Esophagus muscularis mucosa (tissue), 4 donors: Measurements from ENCODE around the gene KRT23. TPM values are rescaled to one million over a fixed set of nuclear protein-coding genes. Genes with fewer than 3 reads are reported as not detected.

Source experiments
- DNase-seq: peaks from one replicate; pipeline ENCODE4 v3.0.0-alpha.2; 2017; ENCODE audit errors: extremely low spot score
- H3K27ac ChIP-seq, 4 donors: fragments of 200-600 bp; sonication (generic); replicated peaks in 1 of 4; 1 replicate in 3 of 4; 2 replicates in 1 of 4; pipeline ENCODE4 v1.5.1; 2016 to 2019; ENCODE audit warnings: mild to moderate bottlenecking in 1 of 4
- H3K27me3 ChIP-seq, 4 donors: fragments of 200-600 bp; sonication (generic); one replicate each; pipeline versions ENCODE4 v1.5.1 to v1.6.0; 2016 to 2019
- H3K36me3 ChIP-seq, 4 donors: fragments of 200-600 bp; sonication (generic); one replicate each; pipeline ENCODE4 v1.5.1; 2016 to 2019
- H3K4me1 ChIP-seq, 4 donors: fragments of 200-600 bp; sonication (generic); one replicate each; pipeline ENCODE4 v1.5.1; 2016 to 2019
- H3K4me3 ChIP-seq, 4 donors: fragments of 200-600 bp; sonication (generic); 1 replicate in 2 of 4; 2 replicates in 2 of 4; pipeline ENCODE4 v1.5.1; 2016 to 2019; ENCODE audit warnings: mild to moderate bottlenecking in 4 of 4, moderate library complexity in 1 of 4
- H3K9me3 ChIP-seq, 4 donors: fragments of 200-600 bp; sonication (generic); 1 replicate in 3 of 4; 2 replicates in 1 of 4; pipeline ENCODE4 v1.5.1; 2016 to 2019
- CTCF ChIP-seq, 3 experiments: fragments of 200-600 bp in 2 of 3; fragments of 450-650 bp in 1 of 3; sonication (generic) in 2 of 3; IDR thresholded peaks; one replicate each; pipeline ENCODE4 v1.5.1; 2017 to 2019; ENCODE audit warnings: antibody characterized with exemption in 3 of 3, mild to moderate bottlenecking in 2 of 3, moderate library complexity in 1 of 3
- EP300 ChIP-seq: sonication (generic); formaldehyde crosslinking; IDR thresholded peaks from one replicate; pipeline ENCODE4 v1.6.1; 2017; ENCODE audit warnings: antibody characterized with exemption
- POLR2A ChIP-seq: fragments of 450-650 bp; IDR thresholded peaks from one replicate; pipeline ENCODE4 v1.6.1; 2017; ENCODE audit warnings: antibody characterized with exemption, moderate library complexity, mild to moderate bottlenecking, low read depth
- POLR2AphosphoS5 ChIP-seq, 2 donors: sonication (generic); formaldehyde crosslinking; IDR thresholded peaks; one replicate each; pipeline ENCODE4 v1.6.1; 2017; ENCODE audit warnings: antibody characterized with exemption in 2 of 2
- WGBS: methylation state at CpG from one replicate; pipeline ENCODE4 v1.1.5; 2018; 5-methylcytosine and 5-hydroxymethylcytosine counted together
- intact Hi-C: fragments of 100-400 bp; cut with DNase I; formaldehyde crosslinking; loops from one replicate; pipeline ENCODE4 v1.15.1; 2023
- total RNA-seq, 4 donors: library from RNA; depleted of rRNA; stranded (reverse); fragments of >200 nt; gene quantifications; one replicate each; pipeline versions ENCODE4 v1.1.0 to v1.2.1, GENCODE V29; 2016

The KRT23 gene
- total RNA-seq, 4 donors from 2014 or later: 0.50 TPM; not detected in 3

DNA sequence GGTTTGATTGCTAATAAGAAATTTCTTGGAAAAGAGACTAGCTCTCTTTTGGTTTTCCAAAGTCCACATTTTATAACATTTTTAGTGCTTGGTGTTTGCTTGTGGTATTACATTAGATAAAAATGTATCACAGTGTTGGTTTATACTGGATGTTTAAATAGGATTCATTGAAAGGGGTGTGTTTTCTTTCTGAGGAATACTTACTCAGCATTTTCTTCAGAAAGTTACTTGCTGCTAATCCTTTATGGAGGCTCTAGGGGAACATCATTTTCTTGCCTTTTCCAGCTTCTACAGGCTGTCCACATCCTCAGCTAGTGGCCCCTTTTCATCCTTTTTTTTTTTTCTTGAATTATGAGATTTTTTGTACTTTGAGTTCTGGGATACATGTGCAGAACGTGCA is 30.1 kb upstream of the KRT23 start:
- Histone ChIP-seq H3K27me3 (no peaks in the 10 kb centered on the region), H3K36me3 (no peaks in the 10 kb centered on the region), H3K9me3 (peaks cover 0 to 4% (median 0%) of the 10 kb centered on the region in 4 donors), H3K4me1 (no peaks in the 10 kb centered on the region), H3K4me3 (no peak overlapping the region), H3K27ac (no peak overlapping the region)
- 80% methylated on average over 1 of the region's 1 CpG for WGBS
- no peak for DNase-seq
- TF ChIP-seq POLR2AphosphoS5 (IDR thresholded peaks at IDR 0.05) (no peak), EP300 (no peak), POLR2A (no peak)
- intact Hi-C loops: no loop called here

DNA sequence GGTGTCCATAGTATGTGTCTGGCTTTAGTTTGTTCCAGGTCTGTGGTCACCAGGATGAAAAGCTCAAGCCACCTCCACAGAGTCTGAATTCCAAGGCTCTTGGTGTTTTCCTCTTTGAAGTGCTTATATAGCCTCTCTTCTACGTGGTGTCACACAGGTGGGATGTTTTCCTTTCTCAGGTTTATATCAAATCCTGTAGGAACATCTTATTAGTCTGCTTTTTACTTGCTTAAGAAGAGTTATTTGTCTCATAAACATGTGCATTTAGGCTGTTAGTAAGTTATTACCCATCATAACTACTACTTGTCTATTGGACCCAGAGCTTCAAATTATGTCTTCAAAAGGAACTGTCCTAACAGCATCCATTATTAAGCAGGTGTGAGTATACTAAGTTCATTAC is 29.4 kb upstream of the KRT23 start, which contains the start of gene KRT39:
KRT39 (minus strand) TSS at position 101 of the 400 bp plus-strand sequence; CDS start at position 9, 92 bp downstream.
- Histone ChIP-seq H3K4me3 (no peak within 1 kb of the TSS), H3K9me3 (peaks cover 0 to 4% (median 0%) of the 10 kb centered on the region in 4 donors), H3K36me3 (no peaks in the 10 kb centered on the region), H3K27ac (no peak within 1 kb of the TSS), H3K4me1 (no peaks in the 10 kb centered on the region), H3K27me3 (no peaks in the 10 kb centered on the region)
- TF ChIP-seq POLR2A (no peak), EP300 (no peak), POLR2AphosphoS5 (IDR thresholded peaks at IDR 0.05) (no peak), CTCF (IDR thresholded peaks at IDR 0.05) (no peak)
- intact Hi-C loops: no loop called here
- 59% methylated on average over 1 of the region's 1 CpG for WGBS
- no peak for DNase-seq

- Histone ChIP-seq H3K4me1 (no peaks in the 10 kb centered on the region), H3K4me3 (no peak overlapping the region), H3K9me3 (no peaks in the 10 kb centered on the region), H3K27ac (no peak overlapping the region), H3K27me3 (peaks cover 0 to 9% (median 0%) of the 10 kb centered on the region in 4 donors), H3K36me3 (no peaks in the 10 kb centered on the region)
- intact Hi-C loops: no loop called here
- no peak for DNase-seq
- 45% methylated on average over 1 of the region's 1 CpG for WGBS
- TF ChIP-seq EP300: no peak
- TF ChIP-seq CTCF (IDR thresholded peaks at IDR 0.05): peak; percentile 21 to 58 (median 43)
Measured at GRCh38 chr17:40963838-40964237, 26.4 kb upstream of the KRT23 start.

GRCh38 chr17:40962059-40962561 is 24.7 kb upstream of the KRT23 start:
- Histone ChIP-seq H3K27me3 (peaks cover 0 to 9% (median 0%) of the 10 kb centered on the region in 4 donors), H3K4me1 (no peaks in the 10 kb centered on the region), H3K4me3 (no peak overlapping the region), H3K36me3 (no peaks in the 10 kb centered on the region), H3K9me3 (no peaks in the 10 kb centered on the region), H3K27ac (no peak overlapping the region)
- DNase-seq: no peak
- intact Hi-C loops: no loop called here
- 92% methylated on average over 4 of the region's 4 CpGs for WGBS
- no peak for TF ChIP-seq EP300
- no peak for TF ChIP-seq POLR2A
- TF ChIP-seq POLR2AphosphoS5 (IDR thresholded peaks at IDR 0.05): no peak
- no peak for TF ChIP-seq CTCF (IDR thresholded peaks at IDR 0.05)

DNA sequence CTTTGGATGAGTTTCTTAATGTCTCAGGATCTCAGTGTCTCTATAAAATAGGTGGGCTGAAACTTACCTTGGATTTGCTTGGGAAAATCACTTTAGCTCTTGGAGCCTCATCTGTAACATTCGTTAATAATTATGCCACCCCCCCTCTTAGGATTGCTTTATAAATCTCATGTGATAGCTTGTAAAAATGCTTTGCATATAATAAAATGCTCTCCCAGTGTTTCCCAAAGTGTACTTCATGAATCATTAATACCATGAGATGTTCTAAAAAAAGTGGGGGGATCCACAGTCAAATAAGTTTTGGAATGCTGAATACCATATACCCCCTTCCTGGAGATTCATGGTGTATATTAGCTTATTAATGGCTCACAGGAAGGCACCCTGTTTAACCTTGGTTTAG is 24.1 kb upstream of the KRT23 start:
- no peaks in the 10 kb centered on the region for H3K9me3 ChIP-seq
- TF ChIP-seq CTCF (IDR thresholded peaks at IDR 0.05) (no peak), POLR2AphosphoS5 (IDR thresholded peaks at IDR 0.05) (no peak), POLR2A (no peak), EP300 (no peak)
- no peak for DNase-seq
- H3K27ac ChIP-seq: no peak overlapping the region
- H3K4me3 ChIP-seq: no peak overlapping the region
- no peaks in the 10 kb centered on the region for H3K36me3 ChIP-seq
- H3K4me1 ChIP-seq: no peaks in the 10 kb centered on the region
- intact Hi-C loops: no loop called here
- 79% methylated on average over 1 of the region's 1 CpG for WGBS
- H3K27me3 ChIP-seq: peaks cover 0 to 9% (median 0%) of the 10 kb centered on the region in 4 donors
